GM21576 (cell line): ENCODE data around the gene ZNF532.
"Not testable (repeated sequence)": the region's sequence is repeated elsewhere in the genome, so short reads cannot be mapped to it uniquely, and the experiment has no call there.

Source experiments
- ATAC-seq: cut with Tn5 transposase; IDR thresholded peaks from one replicate; pipeline ENCODE4 v1.9.1; 2021; ENCODE audit warnings: mild to moderate bottlenecking, moderate library complexity; ENCODE audit not compliant: unreplicated experiment

Gene ZNF532

DNA sequence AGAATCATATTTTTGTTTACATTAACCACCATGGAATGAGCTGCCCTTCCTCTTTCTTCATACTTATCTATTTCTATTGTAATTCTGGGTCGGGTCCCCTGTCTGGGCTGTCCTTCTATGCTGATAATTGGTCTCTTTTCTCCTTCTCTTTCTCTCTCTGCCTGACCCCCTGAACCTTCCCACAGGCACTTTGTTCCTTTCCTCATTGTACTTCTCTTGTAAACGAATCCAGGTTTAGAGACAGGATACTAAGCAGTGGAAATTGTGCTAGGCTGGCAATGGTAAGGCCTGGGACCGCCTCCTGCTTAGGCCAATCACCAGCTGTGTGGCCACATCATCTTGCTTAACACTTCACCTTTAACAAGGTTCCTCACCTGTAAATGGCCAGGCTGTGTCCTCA is 137.0 kb downstream of the ZNF532 start:
- ATAC-seq, result no peak

DNA sequence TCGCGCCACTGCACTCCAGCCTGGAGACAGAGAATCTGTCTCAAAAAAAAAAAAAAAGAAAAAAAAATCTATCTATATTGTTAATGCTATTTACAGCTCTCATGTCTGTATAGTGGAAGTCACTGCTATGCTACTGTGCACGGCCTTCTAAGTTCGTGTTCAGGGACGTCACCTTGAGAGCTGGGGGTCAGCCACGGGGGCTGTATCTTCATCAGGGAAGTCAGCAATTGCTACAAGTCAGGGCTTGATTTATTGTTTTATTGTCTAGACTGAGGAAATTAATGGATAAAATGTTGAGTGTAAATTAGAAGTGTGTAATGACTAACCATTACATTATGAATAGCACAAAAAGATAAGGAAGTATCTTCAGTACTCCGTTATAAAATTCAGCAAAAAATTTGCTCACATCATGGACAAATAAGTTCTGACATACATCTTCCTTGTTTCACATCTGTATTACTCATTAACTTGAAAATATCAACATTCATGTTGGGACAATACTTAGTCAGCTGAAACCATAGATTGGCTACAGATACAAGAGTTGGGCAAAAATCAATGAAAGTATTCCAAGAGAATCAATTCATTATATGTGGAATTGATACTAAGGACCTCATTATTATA is 138.4 kb downstream of the ZNF532 start:
- ATAC-seq, result no peak

DNA sequence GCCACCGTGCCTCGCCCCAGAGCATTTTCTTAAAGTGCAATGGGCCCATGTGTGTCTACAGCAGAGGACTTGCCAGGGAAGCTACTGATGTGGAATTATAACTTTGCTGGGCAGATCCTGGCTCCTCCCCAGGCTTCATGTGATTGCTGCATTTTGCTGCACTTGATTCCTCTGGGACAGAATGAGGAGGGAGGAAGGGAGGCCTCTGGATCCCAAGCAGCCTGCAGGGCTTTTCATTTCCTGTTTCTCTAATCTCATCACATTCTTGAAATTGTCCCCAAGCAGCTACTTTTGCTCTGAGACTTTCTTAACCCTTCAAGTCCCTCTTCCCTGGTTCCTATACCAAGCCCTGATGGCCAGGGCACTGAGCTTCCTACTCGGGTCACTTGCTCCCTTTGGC is 140.6 kb downstream of the ZNF532 start:
- no peak for ATAC-seq

DNA sequence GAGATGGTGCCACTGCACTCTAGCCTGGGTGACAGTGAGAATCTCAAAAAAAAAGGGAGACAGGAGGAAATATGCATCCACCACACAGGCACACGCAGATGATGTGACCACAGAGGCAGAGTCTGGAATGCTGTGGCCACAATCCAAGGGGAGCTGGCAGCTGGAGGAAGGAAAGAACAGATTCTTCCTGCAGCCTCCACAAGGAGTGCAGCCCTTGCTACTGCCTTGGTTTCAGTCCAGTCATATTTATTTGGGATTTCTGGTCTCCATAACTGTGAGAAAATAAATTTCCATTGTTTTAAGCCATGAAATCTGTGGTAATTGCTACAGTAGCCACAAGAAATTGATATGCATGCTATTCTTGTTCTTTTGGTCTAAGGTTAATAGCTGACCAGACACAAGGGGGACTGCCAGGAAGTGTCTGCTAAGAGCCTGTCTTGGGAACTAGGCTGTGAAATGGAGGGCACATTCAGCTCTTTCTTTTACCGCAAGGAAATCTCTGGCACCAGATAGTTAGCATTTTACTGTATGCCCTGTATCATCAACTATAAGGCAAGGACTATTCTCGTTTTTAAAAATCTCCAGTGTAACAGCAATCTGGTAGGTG is 141.9 kb downstream of the ZNF532 start:
- ATAC-seq, result no peak

DNA sequence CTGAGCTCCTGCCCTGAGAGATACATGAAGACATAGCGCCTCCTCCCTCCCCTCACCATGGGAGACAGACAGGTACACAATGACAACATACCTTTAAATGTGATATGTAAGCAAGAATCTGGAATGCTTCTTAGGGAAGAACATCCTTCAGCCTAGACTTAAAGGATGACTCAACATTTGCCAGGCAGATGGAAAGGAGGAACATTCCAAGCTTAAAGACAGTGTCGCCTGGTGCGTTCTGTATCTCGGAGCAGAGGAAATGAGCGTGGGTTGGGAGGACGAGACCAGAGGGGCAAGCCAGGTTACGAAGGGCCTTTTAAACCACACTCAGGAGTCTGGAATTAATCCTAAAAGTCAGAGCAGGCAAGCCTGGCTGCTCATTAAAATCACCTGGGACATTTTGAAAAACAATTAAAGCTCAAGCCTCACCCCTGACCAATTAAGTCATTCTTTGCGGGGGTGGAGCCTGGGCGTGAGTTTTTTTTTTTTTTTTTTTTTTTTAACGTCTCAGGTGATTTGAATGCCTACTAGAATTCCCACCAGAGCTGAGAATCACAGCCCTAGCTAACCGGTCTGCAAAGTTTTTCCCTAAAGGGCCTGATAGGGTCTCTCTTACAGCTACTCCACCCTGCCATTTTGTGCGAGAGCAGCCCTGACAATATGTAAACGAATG is 143.8 kb downstream of the ZNF532 start:
- no peak for ATAC-seq

DNA sequence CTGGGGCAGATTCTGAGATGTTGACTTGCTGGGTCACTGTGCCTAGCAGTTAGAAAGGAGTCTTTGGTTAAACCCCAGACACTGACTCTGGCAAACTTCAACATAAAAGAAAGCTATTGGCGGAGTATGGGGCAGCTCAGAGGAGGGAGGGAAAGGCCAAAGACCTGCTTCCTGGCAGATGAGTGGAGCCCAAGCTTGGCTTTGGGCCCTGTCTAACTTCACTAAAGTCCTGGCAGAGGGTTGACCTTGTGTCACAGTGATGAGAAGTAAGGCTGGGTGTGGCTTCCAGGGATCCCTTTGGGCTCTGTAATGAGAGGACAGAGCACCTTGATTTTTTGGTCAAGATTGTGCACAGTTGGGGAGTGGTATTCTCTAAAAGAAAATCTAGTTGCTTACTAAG is 145.2 kb downstream of the ZNF532 start:
- ATAC-seq, result no peak

DNA sequence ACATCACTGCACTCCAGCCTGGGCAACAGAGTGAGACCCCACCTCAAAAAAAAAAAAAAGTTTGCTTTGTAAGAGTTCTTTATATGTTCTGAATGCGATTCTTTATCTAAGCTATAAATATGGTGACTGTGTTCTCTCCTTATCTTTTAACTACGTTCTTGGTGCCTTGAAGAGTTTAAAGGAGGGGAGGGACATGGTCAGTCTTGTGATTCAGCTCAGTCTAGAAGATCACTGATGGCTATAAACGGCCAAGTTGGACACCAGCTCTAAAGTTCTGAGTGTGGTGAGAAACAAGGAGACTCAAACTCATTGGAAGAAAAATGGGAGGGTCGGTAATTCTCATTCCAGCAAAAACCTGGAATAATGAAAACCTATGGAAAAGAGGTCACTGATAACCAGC is 146.6 kb downstream of the ZNF532 start:
- ATAC-seq, result no peak

DNA sequence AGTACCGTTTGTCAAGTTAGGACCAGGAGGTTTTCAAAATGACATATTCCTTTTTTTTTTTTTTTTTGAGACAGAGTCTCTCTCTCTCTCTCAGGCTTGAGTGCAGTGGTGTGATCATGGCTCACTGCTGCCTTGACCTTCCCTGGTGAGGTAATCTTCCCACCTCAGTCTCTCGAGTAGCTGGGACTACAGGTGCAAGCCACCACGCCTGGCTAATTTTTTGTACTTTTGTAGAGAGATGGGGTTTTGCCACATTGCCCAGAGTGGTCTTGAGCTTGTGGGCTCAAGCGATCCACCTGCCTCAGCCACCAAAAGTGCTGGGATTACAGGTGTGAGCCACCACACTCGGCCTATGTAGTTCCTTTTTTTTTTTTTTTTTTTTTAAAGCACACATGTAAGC is 147.1 kb downstream of the ZNF532 start:
- ATAC-seq, result no peak

DNA sequence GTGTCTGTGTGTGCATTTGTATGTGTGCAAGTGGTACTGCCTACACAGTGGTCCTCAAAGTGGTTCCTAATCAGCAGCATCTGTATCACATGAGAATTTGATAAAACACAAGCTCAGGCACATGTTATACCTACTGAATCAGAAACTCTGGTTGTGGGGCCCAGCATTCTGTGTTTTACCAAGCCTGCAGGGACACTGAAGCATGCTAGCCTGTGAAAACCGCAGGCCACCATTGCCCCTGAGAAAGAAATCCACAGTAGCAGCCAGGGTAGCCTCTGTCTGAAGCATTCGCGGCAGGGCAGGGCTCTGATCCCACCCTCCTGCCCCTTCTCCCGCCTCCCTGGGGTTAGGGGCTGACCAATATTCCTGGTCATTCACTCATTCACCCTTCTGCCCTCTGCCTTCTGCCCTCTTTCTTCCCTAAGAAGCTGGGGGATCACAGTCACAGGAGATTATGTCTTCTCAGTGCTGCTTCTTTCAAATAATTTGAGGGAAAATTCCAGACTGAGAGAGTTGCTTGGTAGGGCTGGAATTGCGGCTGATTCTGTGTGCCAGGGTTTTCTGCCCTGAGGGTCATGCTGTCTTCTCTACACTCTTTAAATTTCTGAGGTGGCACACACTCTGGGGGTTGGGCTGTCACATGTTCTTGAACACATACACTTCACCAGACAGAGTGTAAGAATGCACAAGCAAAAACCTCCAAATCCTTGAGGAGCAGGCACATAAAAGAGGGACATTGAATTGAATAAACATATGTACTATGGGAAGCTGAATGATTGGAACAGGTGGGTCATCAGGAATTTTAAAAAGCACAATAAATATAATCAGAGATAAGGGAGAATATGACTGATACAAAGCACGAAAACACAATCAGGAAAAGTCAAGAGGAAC is 148.4 kb downstream of the ZNF532 start:
- ATAC-seq, result no peak

DNA sequence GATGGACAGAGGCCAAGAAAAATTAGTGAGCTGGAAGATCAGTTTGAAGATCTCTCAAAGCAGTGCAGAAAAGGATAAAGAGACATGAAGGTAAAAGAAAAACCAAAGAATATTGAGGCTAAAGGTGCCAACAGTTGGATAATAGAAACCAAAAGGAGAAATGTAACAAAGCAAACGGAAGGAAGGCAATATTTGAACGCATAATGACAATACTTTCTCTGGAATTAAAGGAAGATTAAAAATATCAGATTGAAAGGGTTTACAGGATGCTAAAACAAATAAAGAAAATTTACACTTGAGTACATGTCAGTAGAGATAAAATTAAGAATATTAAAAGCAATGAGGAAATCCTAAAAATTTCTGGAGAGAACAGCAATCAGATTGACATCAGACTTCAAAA is 149.1 kb downstream of the ZNF532 start:
- no peak for ATAC-seq

DNA sequence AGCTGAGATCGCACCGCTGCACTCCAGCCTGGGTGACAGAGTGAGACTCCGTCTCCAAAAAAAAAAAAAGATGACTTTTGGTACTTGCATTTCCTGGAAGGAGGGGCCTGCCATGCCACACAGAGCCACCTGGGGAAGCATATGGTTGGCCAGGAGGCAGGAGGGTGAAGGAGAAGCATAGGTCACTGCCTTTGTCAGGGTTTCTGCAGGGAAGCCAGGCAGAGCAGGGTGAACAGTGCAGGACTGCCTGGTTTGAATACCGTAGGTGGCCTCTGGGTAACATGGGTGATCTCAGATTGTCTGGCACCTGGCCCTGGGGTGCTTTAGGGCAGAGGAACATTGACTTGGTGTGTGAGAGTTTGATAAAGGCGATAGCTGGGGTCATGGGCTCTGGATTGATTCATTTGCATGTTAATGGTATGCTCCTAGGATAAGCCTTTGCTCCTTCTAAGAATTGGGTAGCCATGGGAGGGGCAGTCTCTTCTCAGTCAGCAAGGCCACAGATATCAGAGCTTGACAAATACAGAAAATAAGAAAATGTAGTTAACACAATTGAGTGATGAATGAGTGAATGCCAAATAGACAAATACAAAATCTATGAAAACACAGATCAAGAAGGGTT is 151.0 kb downstream of the ZNF532 start:
- ATAC-seq, result no peak

DNA sequence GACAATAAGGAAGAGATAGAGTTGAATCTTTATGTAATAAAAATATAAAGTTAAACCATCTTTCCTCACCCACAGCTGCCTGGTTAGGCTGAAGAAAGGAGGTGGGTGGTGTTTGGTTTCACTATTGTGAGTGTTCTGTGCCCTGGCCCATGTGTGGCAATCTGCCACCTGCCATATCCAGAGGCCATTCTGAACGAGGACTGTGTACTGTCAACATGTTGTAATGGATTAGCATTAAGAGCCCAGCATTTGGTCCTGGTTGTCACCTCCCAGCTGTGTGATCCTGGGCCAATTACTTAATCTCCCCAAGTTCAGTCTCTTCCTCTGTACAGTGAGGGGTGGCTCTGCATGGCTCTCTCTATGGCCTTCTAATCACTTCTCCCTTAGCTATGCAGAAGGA is 156.8 kb downstream of the ZNF532 start:
- ATAC-seq, result no peak

DNA sequence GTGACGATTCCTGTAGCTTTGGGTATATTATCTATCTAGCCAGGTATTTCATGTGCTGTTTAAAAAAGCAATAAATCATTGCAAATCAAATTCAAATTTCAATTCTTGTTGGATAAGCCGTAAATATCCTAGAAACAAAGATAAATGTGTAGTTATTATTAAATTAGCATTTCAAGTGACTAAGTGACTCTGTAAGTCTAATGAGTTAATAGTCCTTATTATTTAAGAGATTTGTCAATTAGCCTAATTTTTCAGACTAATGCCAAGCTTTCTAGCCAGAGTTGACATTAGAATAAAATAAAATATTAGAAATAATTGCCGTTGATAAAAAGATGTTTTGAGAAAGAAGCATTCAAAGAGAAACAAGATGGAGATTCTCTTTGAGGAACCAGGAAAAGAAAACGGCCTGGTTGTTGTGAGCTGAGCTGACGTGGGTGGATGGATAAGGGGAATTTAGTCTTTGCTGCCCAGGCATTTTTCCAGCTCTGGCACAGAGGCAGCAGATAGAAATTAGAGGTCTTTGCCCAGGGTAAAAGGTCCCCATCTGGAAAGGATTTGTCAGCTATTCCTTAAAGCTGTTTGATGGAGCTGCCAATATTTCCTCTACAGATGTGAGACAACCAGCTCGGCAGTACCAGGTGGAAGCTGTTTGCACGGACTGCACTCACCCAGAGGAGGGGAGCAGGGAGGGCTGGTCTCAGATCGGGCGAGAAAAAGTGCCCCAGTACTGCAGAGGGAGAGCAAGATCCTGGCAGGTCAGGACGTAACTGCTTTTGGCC is 157.7 kb downstream of the ZNF532 start:
- no peak for ATAC-seq

DNA sequence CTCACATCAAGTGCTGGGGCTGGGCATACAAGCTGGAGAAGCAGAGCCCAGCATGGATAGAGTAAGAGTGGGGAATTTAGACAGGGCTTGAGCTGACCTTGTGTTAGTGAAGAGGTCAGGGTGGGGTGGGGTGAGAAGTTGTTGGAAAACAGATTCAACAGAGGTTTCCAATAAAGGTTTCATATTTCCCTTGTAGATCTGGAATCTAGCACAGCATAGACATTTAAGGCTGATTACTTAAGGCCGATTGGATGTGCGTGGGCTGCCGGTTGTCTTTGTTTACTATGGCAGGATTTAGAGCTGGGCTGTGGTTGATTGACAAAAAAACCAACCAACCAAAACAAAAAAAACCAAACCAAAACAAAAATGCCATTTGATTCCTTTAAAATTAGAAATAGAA is 160.2 kb downstream of the ZNF532 start:
- no peak for ATAC-seq

DNA sequence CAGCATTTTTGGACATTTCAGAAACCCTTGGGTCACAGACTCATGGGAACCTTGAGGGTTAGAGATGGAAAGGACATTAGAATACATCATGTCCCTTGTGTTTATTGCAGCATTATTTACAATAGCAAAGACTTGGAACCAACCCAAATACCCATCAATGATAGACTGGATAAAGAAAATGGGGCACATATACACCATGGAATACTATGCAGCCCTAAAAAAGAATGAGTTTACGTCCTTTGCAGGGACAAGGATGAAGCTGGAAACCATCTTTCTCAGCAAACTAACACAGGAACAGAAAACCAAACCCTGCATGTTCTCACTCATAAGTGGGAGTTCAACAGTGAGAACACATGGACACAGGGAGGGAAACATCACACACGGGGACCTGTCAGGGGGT is 160.9 kb downstream of the ZNF532 start:
- not testable (repeated sequence) for ATAC-seq

DNA sequence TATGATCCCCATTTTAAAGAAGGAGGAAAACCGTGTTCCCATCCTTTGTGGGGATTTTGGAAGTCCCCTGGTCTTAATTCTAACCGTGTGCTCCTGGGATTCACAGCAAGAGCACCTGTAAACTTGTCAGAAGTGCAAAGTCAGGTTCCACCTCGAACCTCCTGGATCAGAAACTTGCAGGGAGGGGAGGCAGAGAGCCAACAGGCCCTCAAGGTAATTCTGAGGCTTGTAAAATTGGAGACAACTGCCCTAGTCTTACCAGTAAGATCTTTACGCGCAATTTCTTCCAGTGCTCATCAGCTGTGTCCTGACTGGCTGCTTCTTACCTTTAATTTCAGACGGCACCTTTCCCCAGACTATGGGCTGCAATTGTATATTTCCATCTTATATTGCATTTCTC is 161.7 kb downstream of the ZNF532 start:
- ATAC-seq, result no peak

DNA sequence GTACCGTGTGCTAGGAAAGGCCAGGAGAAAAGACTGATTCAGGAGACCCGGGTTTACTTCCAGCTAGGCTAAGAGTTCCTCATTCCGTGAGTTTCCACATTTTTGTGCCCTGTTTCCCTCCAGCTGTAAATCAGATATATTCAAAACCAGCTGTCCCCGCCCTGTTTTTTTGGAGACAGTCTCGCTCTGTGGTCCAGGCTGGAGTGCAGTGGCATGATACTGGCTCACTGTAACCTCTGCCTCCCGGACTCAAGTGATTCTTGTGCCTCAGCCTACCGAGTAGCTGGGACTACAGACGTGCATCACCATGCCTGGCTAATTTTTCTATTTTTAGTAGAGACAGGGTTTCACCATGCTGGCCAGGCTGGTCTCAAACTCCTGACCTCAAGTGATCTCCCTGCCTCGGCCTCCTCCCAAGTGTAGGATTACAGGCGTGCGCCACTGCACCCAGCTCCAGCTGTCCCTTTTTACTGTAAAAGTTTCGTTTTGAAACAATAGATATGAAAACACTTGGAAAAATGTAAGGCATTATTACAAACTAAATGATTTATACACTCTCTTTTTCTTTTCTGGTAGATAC is 162.2 kb downstream of the ZNF532 start:
- ATAC-seq, result no peak

DNA sequence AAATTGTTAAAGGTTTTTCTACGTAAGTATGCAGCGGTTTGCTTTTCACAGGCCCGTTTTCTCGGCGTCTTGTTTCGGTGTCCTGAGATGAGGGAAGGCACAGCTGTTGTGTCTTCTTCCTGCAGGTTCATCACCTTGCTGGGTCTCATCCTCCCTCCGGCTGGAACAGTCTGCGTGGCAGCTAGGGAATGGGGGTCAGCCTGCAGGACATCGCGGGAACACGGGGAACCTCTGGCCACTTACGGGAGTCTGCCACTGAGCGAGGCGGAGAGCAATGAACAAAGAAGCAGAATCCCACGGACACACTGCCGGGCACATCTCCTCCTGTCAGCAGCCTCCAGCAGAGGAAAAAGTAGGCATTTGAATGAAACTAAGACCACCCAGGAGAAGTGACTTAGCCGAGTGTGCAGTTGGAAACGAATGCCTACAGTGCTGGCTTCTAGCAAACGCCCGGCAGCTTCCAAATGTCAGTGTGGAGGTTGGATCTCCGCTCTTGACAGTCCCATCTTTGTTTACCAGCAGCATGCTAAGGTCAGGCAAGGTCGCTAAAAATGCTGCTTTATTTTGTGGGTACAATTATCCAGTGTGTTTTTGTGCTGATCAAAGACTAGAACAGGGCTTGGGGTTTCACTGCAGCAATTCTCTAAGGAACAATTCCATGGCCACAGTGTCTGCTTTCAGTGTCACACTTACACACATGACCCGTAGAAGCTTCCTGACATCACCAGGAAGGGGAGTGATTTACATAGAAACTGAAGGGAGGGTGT is 165.2 kb downstream of the ZNF532 start:
- no peak for ATAC-seq

DNA sequence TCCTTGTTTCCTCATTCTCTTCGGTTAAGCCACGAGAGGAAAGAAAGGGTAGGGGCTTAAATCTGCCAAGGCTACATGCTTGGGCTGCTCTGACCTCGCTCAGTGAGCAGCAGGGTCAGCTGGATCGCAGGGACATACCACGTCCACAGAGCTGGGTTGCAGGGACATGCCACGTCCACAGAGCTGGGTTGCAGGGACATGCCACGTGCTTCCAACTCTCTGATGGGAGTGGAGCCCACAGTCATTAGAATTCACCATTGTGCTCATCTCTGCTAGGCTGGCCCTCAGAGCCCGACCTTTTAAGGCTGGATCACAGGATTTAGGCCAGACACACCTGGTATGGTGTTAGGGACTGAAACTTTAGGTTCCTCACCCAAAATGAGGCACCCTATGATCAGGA is 167.6 kb downstream of the ZNF532 start:
- ATAC-seq, result no peak
